GM19467 (cell line): ENCODE measurements around the gene SHQ1.
A peak's percentile ranks its signal among the peaks of the same experiment; 100 is the strongest.
"Not testable (repeated sequence)": the region's sequence is repeated elsewhere in the genome, so short reads cannot be mapped to it uniquely, and the experiment has no call there.

Experiments
- ATAC-seq: cut with Tn5 transposase; IDR thresholded peaks from one replicate; pipeline ENCODE4 v1.9.1; 2021; ENCODE audit warnings: mild to moderate bottlenecking, moderate library complexity; ENCODE audit not compliant: unreplicated experiment

The SHQ1 gene

GRCh38 chr3:72803573-72803972, 44.7 kb downstream of the SHQ1 start:
- no peak for ATAC-seq

GRCh38 chr3:72802001-72802400, 46.2 kb downstream of the SHQ1 start:
- ATAC-seq, result no peak

GRCh38 chr3:72800869-72801268, 47.4 kb downstream of the SHQ1 start:
- ATAC-seq, result no peak

GRCh38 chr3:72798552-72799195, 49.6 kb downstream of the SHQ1 start:
- no peak for ATAC-seq

- ATAC-seq, result no peak
Measured at GRCh38 chr3:72797773-72798543, 50.3 kb downstream of the SHQ1 start.

- ATAC-seq, result no peak
Measured at GRCh38 chr3:72794079-72794478, 54.2 kb downstream of the SHQ1 start.

- ATAC-seq, result no peak
Measured at GRCh38 chr3:72791161-72791560, 57.1 kb downstream of the SHQ1 start.

GRCh38 chr3:72789786-72790185, 58.5 kb downstream of the SHQ1 start:
- no peak for ATAC-seq

GRCh38 chr3:72788232-72788631, 60.0 kb downstream of the SHQ1 start:
- not testable (repeated sequence) for ATAC-seq

- no peak for ATAC-seq
Measured at GRCh38 chr3:72786668-72787067, 61.6 kb downstream of the SHQ1 start.

GRCh38 chr3:72784226-72784625, 64.0 kb downstream of the SHQ1 start:
- no peak for ATAC-seq

- ATAC-seq, result no peak
Measured at GRCh38 chr3:72782521-72782920, 65.7 kb downstream of the SHQ1 start.

GRCh38 chr3:72769758-72770540, 78.3 kb downstream of the SHQ1 start:
- ATAC-seq, result no peak

GRCh38 chr3:72768936-72769335, 79.3 kb downstream of the SHQ1 start:
- ATAC-seq, result no peak

- ATAC-seq, result no peak
Measured at GRCh38 chr3:72768481-72768880, 79.8 kb downstream of the SHQ1 start.

- no peak for ATAC-seq
Measured at GRCh38 chr3:72768006-72768441, 80.2 kb downstream of the SHQ1 start.

- no peak for ATAC-seq
Measured at GRCh38 chr3:72766866-72767265, 81.4 kb downstream of the SHQ1 start.

- ATAC-seq, result no peak
Measured at GRCh38 chr3:72763751-72764440, 84.3 kb downstream of the SHQ1 start.

GRCh38 chr3:72761410-72761809, 86.8 kb downstream of the SHQ1 start:
- ATAC-seq, result no peak

GRCh38 chr3:72760225-72760624, 88.0 kb downstream of the SHQ1 start:
- ATAC-seq, result no peak

- ATAC-seq, result peak; percentile 100
Measured at GRCh38 chr3:72756900-72757299, 91.3 kb downstream of the SHQ1 start.
